Esophagus squamous epithelium (tissue), 4 donors: Measurements from ENCODE around the gene GTF2IRD1.

Experiments used
- CTCF ChIP-seq, 6 experiments: fragments of 450-650 bp in 4 of 6; fragments of 200-600 bp in 2 of 6; sonication (generic) in 2 of 6; IDR thresholded peaks; one replicate each; pipeline ENCODE4 v1.5.1; 2016 to 2019; ENCODE audit warnings: antibody characterized with exemption in 6 of 6, mild to moderate bottlenecking in 4 of 6, moderate library complexity in 4 of 6
- POLR2A ChIP-seq, 4 donors: fragments of 450-650 bp; IDR thresholded peaks; one replicate each; pipeline ENCODE4 v1.6.1; 2017; ENCODE audit warnings: antibody characterized with exemption in 4 of 4, mild to moderate bottlenecking in 4 of 4, moderate library complexity in 3 of 4

DNA sequence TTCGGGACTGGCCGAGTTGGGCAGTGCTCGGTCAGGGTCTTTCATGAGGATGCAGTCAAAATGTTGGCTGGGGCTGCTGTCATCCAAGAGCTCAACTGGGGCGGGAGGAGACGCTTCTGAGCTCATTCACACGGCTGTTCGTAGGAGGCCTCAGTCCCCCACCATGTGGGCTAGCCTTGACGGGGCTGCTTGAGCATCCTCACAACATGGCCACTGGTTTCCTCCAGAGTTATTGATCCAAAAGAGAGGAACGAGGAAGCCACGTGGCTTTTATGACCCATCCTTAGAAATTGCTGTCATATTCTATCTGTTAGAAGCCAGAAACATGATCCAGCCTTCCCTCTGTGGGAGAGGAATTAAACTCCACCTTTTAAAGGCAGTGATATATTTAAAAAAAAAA lies 68.1 kb downstream of the GTF2IRD1 start:
- TF ChIP-seq CTCF (IDR thresholded peaks at IDR 0.05) (no peak), POLR2A (IDR thresholded peaks at IDR 0.05) (no peak)
